MM.1S (cell line): ENCODE results near the gene GRM5.

Experiments
- DNase-seq: peaks from one replicate; pipeline ENCODE4 v3.0.0-alpha.2; 2015
- H2AFZ ChIP-seq: fragments of 300-600 bp; sonication (generic); 2 replicates; pipeline ENCODE4 v1.6.0; 2016; ENCODE audit warnings: antibody characterized with exemption, low read length
- H3F3A ChIP-seq: fragments of 300-600 bp; sonication (generic); 2 replicates; pipeline ENCODE4 v1.6.1; 2016; ENCODE audit warnings: mild to moderate bottlenecking, antibody characterized with exemption, low read length, moderate library complexity, mixed read lengths; ENCODE audit not compliant: insufficient read depth
- H3K27ac ChIP-seq: fragments of 300-600 bp; sonication (generic); 2 replicates; pipeline ENCODE4 v1.5.1; 2016; ENCODE audit warnings: mild to moderate bottlenecking, low read length
- H3K27me3 ChIP-seq: fragments of 300-600 bp; sonication (generic); replicated peaks from 2 replicates; pipeline ENCODE4 v1.6.0; 2016; ENCODE audit warnings: low read length; ENCODE audit not compliant: insufficient read depth
- H3K36me3 ChIP-seq: fragments of 300-600 bp; sonication (generic); replicated peaks from 2 replicates; pipeline ENCODE4 v1.6.1; 2016; ENCODE audit warnings: mild to moderate bottlenecking, low read length, mixed read lengths; ENCODE audit not compliant: insufficient read depth
- H3K4me1 ChIP-seq: fragments of 300-600 bp; sonication (generic); 2 replicates; pipeline ENCODE4 v1.6.1; 2016; ENCODE audit warnings: low read length, mixed read lengths
- H3K4me2 ChIP-seq: fragments of 300-600 bp; sonication (generic); 2 replicates; pipeline ENCODE4 v1.6.0; 2016; ENCODE audit warnings: low read depth, low read length
- H3K4me3 ChIP-seq: fragments of 300-600 bp; sonication (generic); 2 replicates; pipeline ENCODE4 v1.5.1; 2016; ENCODE audit warnings: low read length, mixed read lengths
- H3K79me2 ChIP-seq: fragments of 300-600 bp; sonication (generic); 2 replicates; pipeline ENCODE4 v1.6.1; 2016; ENCODE audit warnings: mixed run types, low read length, mixed read lengths
- H3K9ac ChIP-seq: fragments of 300-600 bp; sonication (generic); 2 replicates; pipeline ENCODE4 v1.6.1; 2016; ENCODE audit warnings: low read length, mixed read lengths
- H3K9me2 ChIP-seq: fragments of 300-600 bp; sonication (generic); replicated peaks from 2 replicates; pipeline ENCODE4 v1.6.1; 2016; ENCODE audit warnings: mild to moderate bottlenecking, low read length, mixed read lengths; ENCODE audit not compliant: insufficient read depth
- H3K9me3 ChIP-seq: fragments of 300-600 bp; sonication (generic); replicated peaks from 2 replicates; pipeline ENCODE4 v1.6.1; 2016; ENCODE audit warnings: mild to moderate bottlenecking, low read length, mixed read lengths; ENCODE audit not compliant: insufficient read depth
- H4K20me1 ChIP-seq: fragments of 300-600 bp; sonication (generic); 2 replicates; pipeline ENCODE4 v1.6.1; 2016; ENCODE audit warnings: mild to moderate bottlenecking, low read length, moderate library complexity, mixed read lengths; ENCODE audit not compliant: insufficient read depth
- EZH2 ChIP-seq: fragments of 300-600 bp; sonication (generic); optimal IDR thresholded peaks from 2 replicates; pipeline ENCODE3; 2017; ENCODE audit warnings: low read depth, mild to moderate bottlenecking, antibody characterized with exemption, low read length, mixed read lengths
- EZH2phosphoT487 ChIP-seq: fragments of 300-600 bp; sonication (generic); IDR thresholded peaks from 2 replicates; pipeline ENCODE4 v1.6.1; 2018; ENCODE audit warnings: antibody characterized with exemption, low read length
- TF ChIP-seq, protein P1 (sequence below): fragments of 300-600 bp; sonication (generic); IDR thresholded peaks from 2 replicates; pipeline ENCODE4 v1.5.1; 2016; ENCODE audit warnings: antibody characterized with exemption, low read length, mixed read lengths

GRM5 gene

DNA sequence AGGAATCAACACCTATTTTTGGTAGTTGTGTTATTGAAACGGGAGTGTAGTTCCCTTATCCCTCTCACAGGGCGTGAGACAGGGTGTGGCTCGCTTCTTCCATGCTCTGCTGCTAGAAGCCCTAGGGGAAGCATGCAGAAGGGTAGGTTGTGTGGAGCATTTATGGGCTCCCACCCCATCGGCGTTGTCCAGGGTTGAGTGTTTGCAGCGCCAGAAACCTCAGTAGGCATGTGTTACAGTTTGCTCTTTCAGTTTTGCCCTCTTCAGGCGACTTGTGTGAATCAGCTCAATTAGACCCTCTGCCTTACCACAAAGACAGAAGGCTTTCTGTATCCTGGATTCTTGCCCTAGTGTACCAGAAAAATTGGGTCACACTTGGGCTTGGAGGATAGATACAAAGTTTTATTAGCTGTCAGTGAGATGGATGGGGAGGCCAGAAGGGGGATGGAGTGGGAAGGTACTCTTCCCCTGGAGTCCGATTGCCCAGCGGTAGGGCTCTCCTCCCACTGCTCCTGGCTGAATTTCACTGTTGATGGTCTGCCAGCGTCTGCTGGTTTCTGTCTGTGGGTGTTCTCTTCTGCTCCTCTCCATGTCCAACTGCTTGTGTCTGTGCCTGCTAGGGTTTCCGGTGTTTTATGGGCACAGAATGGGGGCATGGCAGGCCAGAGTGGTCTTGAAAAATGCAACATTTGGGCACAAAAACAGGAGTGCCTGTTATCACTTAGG, 369.9 kb downstream of the GRM5 start:
- H3K4me2 ChIP-seq = no peak overlapping the region
- H3K27me3 ChIP-seq = no peaks in the 10 kb centered on the region

GRCh38 chr11:88692306-88693086, 373.3 kb downstream of the GRM5 start:
- no peaks in the 10 kb centered on the region for H3K4me1 ChIP-seq
- H2AFZ ChIP-seq = no peak overlapping the region
- no peaks in the 10 kb centered on the region for H3F3A ChIP-seq
- no peaks in the 10 kb centered on the region for H3K27me3 ChIP-seq
- no peak overlapping the region for H3K27ac ChIP-seq
- H3K79me2 ChIP-seq = no peaks in the 10 kb centered on the region
- H4K20me1 ChIP-seq = no peaks in the 10 kb centered on the region
- no peaks in the 10 kb centered on the region for H3K9me3 ChIP-seq
- H3K9ac ChIP-seq = no peak overlapping the region
- H3K4me2 ChIP-seq = no peak overlapping the region
- no peaks in the 10 kb centered on the region for H3K9me2 ChIP-seq
- no peaks in the 10 kb centered on the region for H3K36me3 ChIP-seq
- no peak overlapping the region for H3K4me3 ChIP-seq
- TF ChIP-seq EZH2 (no peak), EZH2phosphoT487 (no peak)
- TF ChIP-seq, protein P1, sequence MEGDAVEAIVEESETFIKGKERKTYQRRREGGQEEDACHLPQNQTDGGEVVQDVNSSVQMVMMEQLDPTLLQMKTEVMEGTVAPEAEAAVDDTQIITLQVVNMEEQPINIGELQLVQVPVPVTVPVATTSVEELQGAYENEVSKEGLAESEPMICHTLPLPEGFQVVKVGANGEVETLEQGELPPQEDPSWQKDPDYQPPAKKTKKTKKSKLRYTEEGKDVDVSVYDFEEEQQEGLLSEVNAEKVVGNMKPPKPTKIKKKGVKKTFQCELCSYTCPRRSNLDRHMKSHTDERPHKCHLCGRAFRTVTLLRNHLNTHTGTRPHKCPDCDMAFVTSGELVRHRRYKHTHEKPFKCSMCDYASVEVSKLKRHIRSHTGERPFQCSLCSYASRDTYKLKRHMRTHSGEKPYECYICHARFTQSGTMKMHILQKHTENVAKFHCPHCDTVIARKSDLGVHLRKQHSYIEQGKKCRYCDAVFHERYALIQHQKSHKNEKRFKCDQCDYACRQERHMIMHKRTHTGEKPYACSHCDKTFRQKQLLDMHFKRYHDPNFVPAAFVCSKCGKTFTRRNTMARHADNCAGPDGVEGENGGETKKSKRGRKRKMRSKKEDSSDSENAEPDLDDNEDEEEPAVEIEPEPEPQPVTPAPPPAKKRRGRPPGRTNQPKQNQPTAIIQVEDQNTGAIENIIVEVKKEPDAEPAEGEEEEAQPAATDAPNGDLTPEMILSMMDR = no peak
- no peak for DNase-seq

More for the DNA sequence above, 369.9 kb downstream of the GRM5 start:
- H3F3A ChIP-seq = no peaks in the 10 kb centered on the region
- H4K20me1 ChIP-seq = no peaks in the 10 kb centered on the region
- no peak overlapping the region for H3K27ac ChIP-seq
- H3K79me2 ChIP-seq = no peaks in the 10 kb centered on the region
- DNase-seq = no peak
- H3K9ac ChIP-seq = no peak overlapping the region
- no peaks in the 10 kb centered on the region for H3K36me3 ChIP-seq
- no peaks in the 10 kb centered on the region for H3K9me2 ChIP-seq
- no peak overlapping the region for H3K4me3 ChIP-seq
- no peaks in the 10 kb centered on the region for H3K4me1 ChIP-seq
- no peak overlapping the region for H2AFZ ChIP-seq
- no peaks in the 10 kb centered on the region for H3K9me3 ChIP-seq
- no peak for TF ChIP-seq EZH2phosphoT487
- TF ChIP-seq EZH2 = no peak
- TF ChIP-seq, protein P1 = no peak

- Histone ChIP-seq H3F3A (no peaks in the 10 kb centered on the region), H3K9me2 (no peaks in the 10 kb centered on the region), H3K9ac (no peak overlapping the region), H2AFZ (no peak overlapping the region), H4K20me1 (no peaks in the 10 kb centered on the region), H3K27ac (no peak overlapping the region), H3K36me3 (no peaks in the 10 kb centered on the region), H3K27me3 (no peaks in the 10 kb centered on the region), H3K9me3 (no peaks in the 10 kb centered on the region), H3K79me2 (no peaks in the 10 kb centered on the region), H3K4me1 (no peaks in the 10 kb centered on the region), H3K4me3 (no peak overlapping the region), H3K4me2 (no peak overlapping the region)
- DNase-seq = no peak
- no peak for TF ChIP-seq EZH2phosphoT487
- TF ChIP-seq, protein P1 = no peak
- no peak for TF ChIP-seq EZH2
Observed at GRCh38 chr11:88689548-88690240, 376.1 kb downstream of the GRM5 start.
